Esophagus muscularis mucosa (tissue), 4 donors: ENCODE measurements around the gene INHBB. TPM values are rescaled to one million over a fixed set of nuclear protein-coding genes. Genes with fewer than 3 reads are reported as not detected.

Experiments
- DNase-seq: peaks from one replicate; pipeline ENCODE4 v3.0.0-alpha.2; 2017; ENCODE audit errors: extremely low spot score
- H3K27ac ChIP-seq, 4 donors: fragments of 200-600 bp; sonication (generic); replicated peaks in 1 of 4; 1 replicate in 3 of 4; 2 replicates in 1 of 4; pipeline ENCODE4 v1.5.1; 2016 to 2019; ENCODE audit warnings: mild to moderate bottlenecking in 1 of 4
- H3K27me3 ChIP-seq, 4 donors: fragments of 200-600 bp; sonication (generic); one replicate each; pipeline versions ENCODE4 v1.5.1 to v1.6.0; 2016 to 2019
- H3K36me3 ChIP-seq, 4 donors: fragments of 200-600 bp; sonication (generic); one replicate each; pipeline ENCODE4 v1.5.1; 2016 to 2019
- H3K4me1 ChIP-seq, 4 donors: fragments of 200-600 bp; sonication (generic); one replicate each; pipeline ENCODE4 v1.5.1; 2016 to 2019
- H3K4me3 ChIP-seq, 4 donors: fragments of 200-600 bp; sonication (generic); 1 replicate in 2 of 4; 2 replicates in 2 of 4; pipeline ENCODE4 v1.5.1; 2016 to 2019; ENCODE audit warnings: mild to moderate bottlenecking in 4 of 4, moderate library complexity in 1 of 4
- H3K9me3 ChIP-seq, 4 donors: fragments of 200-600 bp; sonication (generic); 1 replicate in 3 of 4; 2 replicates in 1 of 4; pipeline ENCODE4 v1.5.1; 2016 to 2019
- EP300 ChIP-seq: sonication (generic); formaldehyde crosslinking; IDR thresholded peaks from one replicate; pipeline ENCODE4 v1.6.1; 2017; ENCODE audit warnings: antibody characterized with exemption
- POLR2A ChIP-seq: fragments of 450-650 bp; IDR thresholded peaks from one replicate; pipeline ENCODE4 v1.6.1; 2017; ENCODE audit warnings: antibody characterized with exemption, moderate library complexity, mild to moderate bottlenecking, low read depth
- POLR2AphosphoS5 ChIP-seq, 2 donors: sonication (generic); formaldehyde crosslinking; IDR thresholded peaks; one replicate each; pipeline ENCODE4 v1.6.1; 2017; ENCODE audit warnings: antibody characterized with exemption in 2 of 2
- WGBS: methylation state at CpG from one replicate; pipeline ENCODE4 v1.1.5; 2018; 5-methylcytosine and 5-hydroxymethylcytosine counted together
- intact Hi-C: fragments of 100-400 bp; cut with DNase I; formaldehyde crosslinking; loops from one replicate; pipeline ENCODE4 v1.15.1; 2023
- total RNA-seq, 4 donors: library from RNA; depleted of rRNA; stranded (reverse); fragments of >200 nt; gene quantifications; one replicate each; pipeline versions ENCODE4 v1.1.0 to v1.2.1, GENCODE V29; 2016
- TF ChIP-seq, protein P1 (sequence below), 3 experiments: fragments of 200-600 bp in 2 of 3; fragments of 450-650 bp in 1 of 3; sonication (generic) in 2 of 3; IDR thresholded peaks; one replicate each; pipeline ENCODE4 v1.5.1; 2017 to 2019; ENCODE audit warnings: antibody characterized with exemption in 3 of 3, mild to moderate bottlenecking in 2 of 3, moderate library complexity in 1 of 3

INHBB gene
- total RNA-seq, 4 donors from 2014 or later: 1.2 to 13.9 (median 7.2) TPM

GRCh38 chr2:120348134-120348736, 2.3 kb downstream of the INHBB start:
- Histone ChIP-seq H3K36me3 (peaks cover 0 to 17% (median 0%) of the 10 kb centered on the region in 4 donors), H3K4me3 (peak overlapping the region in 2 of 4 donors; percentile 62 to 70), H3K9me3 (no peaks in the 10 kb centered on the region), H3K27me3 (peaks cover 0 to 84% (median 37%) of the 10 kb centered on the region in 4 donors), H3K27ac (no peak overlapping the region), H3K4me1 (peaks cover 32 to 45% (median 42%) of the 10 kb centered on the region in 4 donors)
- intact Hi-C loops: loop anchor here (10.0 kb wide), 1 partner anchor 727 kb away; no protein-coding TSS in a partner anchor
- 76% methylated on average over 7 of the region's 7 CpGs for WGBS
- DNase-seq: no peak
- TF ChIP-seq EP300: no peak
- TF ChIP-seq, protein P1, sequence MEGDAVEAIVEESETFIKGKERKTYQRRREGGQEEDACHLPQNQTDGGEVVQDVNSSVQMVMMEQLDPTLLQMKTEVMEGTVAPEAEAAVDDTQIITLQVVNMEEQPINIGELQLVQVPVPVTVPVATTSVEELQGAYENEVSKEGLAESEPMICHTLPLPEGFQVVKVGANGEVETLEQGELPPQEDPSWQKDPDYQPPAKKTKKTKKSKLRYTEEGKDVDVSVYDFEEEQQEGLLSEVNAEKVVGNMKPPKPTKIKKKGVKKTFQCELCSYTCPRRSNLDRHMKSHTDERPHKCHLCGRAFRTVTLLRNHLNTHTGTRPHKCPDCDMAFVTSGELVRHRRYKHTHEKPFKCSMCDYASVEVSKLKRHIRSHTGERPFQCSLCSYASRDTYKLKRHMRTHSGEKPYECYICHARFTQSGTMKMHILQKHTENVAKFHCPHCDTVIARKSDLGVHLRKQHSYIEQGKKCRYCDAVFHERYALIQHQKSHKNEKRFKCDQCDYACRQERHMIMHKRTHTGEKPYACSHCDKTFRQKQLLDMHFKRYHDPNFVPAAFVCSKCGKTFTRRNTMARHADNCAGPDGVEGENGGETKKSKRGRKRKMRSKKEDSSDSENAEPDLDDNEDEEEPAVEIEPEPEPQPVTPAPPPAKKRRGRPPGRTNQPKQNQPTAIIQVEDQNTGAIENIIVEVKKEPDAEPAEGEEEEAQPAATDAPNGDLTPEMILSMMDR (IDR thresholded peaks at IDR 0.05): no peak
- no peak for TF ChIP-seq POLR2A
- TF ChIP-seq POLR2AphosphoS5 (IDR thresholded peaks at IDR 0.05): no peak

DNA sequence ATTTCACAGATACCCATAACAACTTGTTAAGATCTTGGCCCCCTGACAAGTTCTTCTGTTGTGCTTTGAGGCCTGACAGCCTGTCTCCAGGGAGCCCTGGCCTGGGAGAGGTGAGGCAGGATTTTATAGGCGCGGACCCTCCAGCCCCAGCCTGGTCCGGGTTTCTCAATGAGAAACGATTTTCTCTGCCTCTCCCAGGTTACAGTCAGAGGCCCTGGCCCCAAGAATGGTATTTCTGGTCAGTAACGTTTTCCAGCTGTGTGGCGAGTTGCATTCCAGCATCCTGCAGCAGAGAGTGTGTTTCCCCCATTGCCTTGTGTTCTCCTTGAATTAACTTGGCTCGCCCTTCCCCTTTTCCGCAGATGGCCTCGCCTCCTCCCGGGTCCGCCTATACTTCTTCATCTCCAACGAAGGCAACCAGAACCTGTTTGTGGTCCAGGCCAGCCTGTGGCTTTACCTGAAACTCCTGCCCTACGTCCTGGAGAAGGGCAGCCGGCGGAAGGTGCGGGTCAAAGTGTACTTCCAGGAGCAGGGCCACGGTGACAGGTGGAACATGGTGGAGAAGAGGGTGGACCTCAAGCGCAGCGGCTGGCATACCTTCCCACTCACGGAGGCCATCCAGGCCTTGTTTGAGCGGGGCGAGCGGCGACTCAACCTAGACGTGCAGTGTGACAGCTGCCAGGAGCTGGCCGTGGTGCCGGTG, 3.0 kb downstream of the INHBB start:
- 76% methylated on average over 27 of the region's 27 CpGs for WGBS
- no peaks in the 10 kb centered on the region for H3K9me3 ChIP-seq

GRCh38 chr2:120349440-120349921, 3.5 kb downstream of the INHBB start:
- H3K27ac ChIP-seq: no peak overlapping the region
- no peak overlapping the region for H3K4me3 ChIP-seq
- peaks cover 21 to 33% (median 29%) of the 10 kb centered on the region in 4 donors for H3K4me1 ChIP-seq
- H3K36me3 ChIP-seq: peaks cover 0 to 17% (median 0%) of the 10 kb centered on the region in 4 donors
- no peaks in the 10 kb centered on the region for H3K9me3 ChIP-seq
- peaks cover 0 to 80% (median 27%) of the 10 kb centered on the region in 4 donors for H3K27me3 ChIP-seq
- WGBS: 89% methylated on average over 25 of the region's 31 CpGs
- TF ChIP-seq, protein P1 (IDR thresholded peaks at IDR 0.05): no peak
- TF ChIP-seq POLR2AphosphoS5 (IDR thresholded peaks at IDR 0.05): no peak
- no peak for TF ChIP-seq EP300
- no peak for TF ChIP-seq POLR2A
- intact Hi-C loops: loop anchor here (10.0 kb wide), 1 partner anchor 725 kb away; no protein-coding TSS in a partner anchor
- DNase-seq: no peak

More for the DNA sequence above, 3.0 kb downstream of the INHBB start:
- peaks cover 0 to 82% (median 32%) of the 10 kb centered on the region in 4 donors for H3K27me3 ChIP-seq
- H3K27ac ChIP-seq: no peak overlapping the region
- intact Hi-C loops: loop anchor here (10.0 kb wide), 1 partner anchor 726 kb away; no protein-coding TSS in a partner anchor
- H3K4me3 ChIP-seq: no peak overlapping the region
- TF ChIP-seq POLR2A (no peak), POLR2AphosphoS5 (IDR thresholded peaks at IDR 0.05) (no peak), EP300 (no peak)
- TF ChIP-seq, protein P1 (IDR thresholded peaks at IDR 0.05): no peak
- DNase-seq: no peak
- peaks cover 0 to 17% (median 0%) of the 10 kb centered on the region in 4 donors for H3K36me3 ChIP-seq
- peaks cover 26 to 39% (median 35%) of the 10 kb centered on the region in 4 donors for H3K4me1 ChIP-seq

DNA sequence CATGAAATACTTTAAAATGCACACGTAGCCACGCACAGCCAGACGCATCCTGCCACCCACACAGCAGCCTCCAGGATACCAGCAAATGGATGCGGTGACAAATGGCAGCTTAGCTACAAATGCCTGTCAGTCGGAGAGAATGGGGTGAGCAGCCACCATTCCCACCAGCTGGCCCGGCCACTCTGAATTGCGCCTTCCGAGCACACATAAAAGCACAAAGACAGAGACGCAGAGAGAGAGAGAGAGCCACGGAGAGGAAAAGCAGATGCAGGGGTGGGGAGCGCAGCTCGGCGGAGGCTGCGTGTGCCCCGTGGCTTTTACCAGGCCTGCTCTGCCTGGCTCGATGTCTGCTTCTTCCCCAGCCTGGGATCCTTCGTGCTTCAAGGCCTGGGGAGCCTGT, 4.1 kb downstream of the INHBB start:
- H3K4me1 ChIP-seq: peaks cover 17 to 27% (median 23%) of the 10 kb centered on the region in 4 donors
- intact Hi-C loops: no loop called here
- TF ChIP-seq EP300: no peak
- no peak for TF ChIP-seq POLR2AphosphoS5 (IDR thresholded peaks at IDR 0.05)
- TF ChIP-seq POLR2A: no peak
- TF ChIP-seq, protein P1 (IDR thresholded peaks at IDR 0.05): no peak
- peaks cover 0 to 17% (median 0%) of the 10 kb centered on the region in 4 donors for H3K36me3 ChIP-seq
- H3K4me3 ChIP-seq: no peak overlapping the region
- H3K27ac ChIP-seq: no peak overlapping the region
- DNase-seq: no peak
- 81% methylated on average over 14 of the region's 17 CpGs for WGBS
- H3K9me3 ChIP-seq: no peaks in the 10 kb centered on the region
- H3K27me3 ChIP-seq: peaks cover 0 to 78% (median 22%) of the 10 kb centered on the region in 4 donors
